Sigmoid colon (tissue), 7 donors: ENCODE measurements around the gene CDCA4. TPM values are rescaled to one million over a fixed set of nuclear protein-coding genes. Genes with fewer than 3 reads are reported as not detected.
A peak's percentile ranks its signal among the peaks of the same experiment; 100 is the strongest.

ENCODE experiments used
- DNase-seq: peaks from one replicate; pipeline ENCODE4 v3.0.0-alpha.2; 2019
- H3K27ac ChIP-seq, 4 donors: fragments of 200-600 bp; sonication (generic); one replicate each; pipeline ENCODE4 v1.5.1; 2016 to 2019; ENCODE audit warnings: mild to moderate bottlenecking in 1 of 4
- H3K27me3 ChIP-seq, 3 donors: fragments of 200-600 bp; sonication (generic); one replicate each; pipeline ENCODE4 v1.5.1; 2019; ENCODE audit warnings: mild to moderate bottlenecking in 1 of 3
- H3K36me3 ChIP-seq, 4 donors: fragments of 200-600 bp; sonication (generic); one replicate each; pipeline ENCODE4 v1.5.1; 2016 to 2019
- H3K4me1 ChIP-seq, 4 donors: fragments of 200-600 bp; sonication (generic); one replicate each; pipeline ENCODE4 v1.5.1; 2017 to 2019
- H3K4me3 ChIP-seq, 4 donors: fragments of 200-600 bp; sonication (generic); one replicate each; pipeline ENCODE4 v1.5.1; 2017 to 2019; ENCODE audit warnings: mild to moderate bottlenecking in 2 of 4, moderate library complexity in 1 of 4
- H3K9me3 ChIP-seq, 4 donors: fragments of 200-600 bp in 3 of 4; sonication (generic) in 3 of 4; one replicate each; pipeline versions ENCODE4 v1.5.1 to v1.6.1; 2013 to 2019
- EP300 ChIP-seq, 4 donors: sonication (generic); formaldehyde crosslinking; IDR thresholded peaks; one replicate each; pipeline ENCODE4 v1.6.1; 2017; ENCODE audit warnings: antibody characterized with exemption in 4 of 4
- POLR2A ChIP-seq, 2 donors: fragments of 450-650 bp; IDR thresholded peaks; one replicate each; pipeline ENCODE4 v1.6.1; 2016; ENCODE audit warnings: antibody characterized with exemption in 2 of 2, mild to moderate bottlenecking in 2 of 2, moderate library complexity in 2 of 2
- POLR2AphosphoS5 ChIP-seq, 4 donors: sonication (generic); formaldehyde crosslinking; IDR thresholded peaks; one replicate each; pipeline ENCODE4 v1.6.1; 2017; ENCODE audit warnings: antibody characterized with exemption in 4 of 4
- WGBS, 2 donors: extraction: QIAGEN DNeasy Blood & Tissue Kit; methylation state at CpG; one replicate each; pipeline ENCODE4 v1.1.7; 2013; 5-methylcytosine and 5-hydroxymethylcytosine counted together
- intact Hi-C: fragments of 100-400 bp; cut with DNase I; formaldehyde crosslinking; loops from one replicate; pipeline ENCODE4 v1.15.1; 2023
- polyA plus RNA-seq, 3 donors: library from polyadenylated mRNA; stranded (reverse); fragments of 200-250 nt; gene quantifications; one replicate each; pipeline ENCODE4 v1.2.3, GENCODE V29; 2013
- total RNA-seq, 4 donors: library from RNA; depleted of rRNA; stranded (reverse); fragments of >200 nt; gene quantifications; one replicate each; pipeline ENCODE4 v1.1.0, GENCODE V29; 2016
- TF ChIP-seq, protein P1 (sequence below), 4 experiments: fragments of 450-650 bp in 3 of 4; fragments of 200-600 bp in 1 of 4; IDR thresholded peaks; one replicate each; pipeline ENCODE4 v1.5.1; 2016 to 2019; ENCODE audit warnings: antibody characterized with exemption in 4 of 4, mild to moderate bottlenecking in 3 of 4, moderate library complexity in 2 of 4
- donor health status: healthy with polysubstance abuse.
- donor health status: Bipolar disorder and iron deficiency.
- donor health status: healthy.

The CDCA4 gene
- total and polyA plus RNA-seq, 7 donors, result 2.4 to 11.3 (median 5.4) TPM

GRCh38 chr14:105013150-105013785 lies 7.6 kb downstream of the CDCA4 start:
- intact Hi-C loops, result no loop called here
- TF ChIP-seq EP300 (IDR thresholded peaks at IDR 0.05), result no peak
- no peak for TF ChIP-seq POLR2A (IDR thresholded peaks at IDR 0.05)
- TF ChIP-seq, protein P1, sequence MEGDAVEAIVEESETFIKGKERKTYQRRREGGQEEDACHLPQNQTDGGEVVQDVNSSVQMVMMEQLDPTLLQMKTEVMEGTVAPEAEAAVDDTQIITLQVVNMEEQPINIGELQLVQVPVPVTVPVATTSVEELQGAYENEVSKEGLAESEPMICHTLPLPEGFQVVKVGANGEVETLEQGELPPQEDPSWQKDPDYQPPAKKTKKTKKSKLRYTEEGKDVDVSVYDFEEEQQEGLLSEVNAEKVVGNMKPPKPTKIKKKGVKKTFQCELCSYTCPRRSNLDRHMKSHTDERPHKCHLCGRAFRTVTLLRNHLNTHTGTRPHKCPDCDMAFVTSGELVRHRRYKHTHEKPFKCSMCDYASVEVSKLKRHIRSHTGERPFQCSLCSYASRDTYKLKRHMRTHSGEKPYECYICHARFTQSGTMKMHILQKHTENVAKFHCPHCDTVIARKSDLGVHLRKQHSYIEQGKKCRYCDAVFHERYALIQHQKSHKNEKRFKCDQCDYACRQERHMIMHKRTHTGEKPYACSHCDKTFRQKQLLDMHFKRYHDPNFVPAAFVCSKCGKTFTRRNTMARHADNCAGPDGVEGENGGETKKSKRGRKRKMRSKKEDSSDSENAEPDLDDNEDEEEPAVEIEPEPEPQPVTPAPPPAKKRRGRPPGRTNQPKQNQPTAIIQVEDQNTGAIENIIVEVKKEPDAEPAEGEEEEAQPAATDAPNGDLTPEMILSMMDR (IDR thresholded peaks at IDR 0.05), result no peak
- TF ChIP-seq POLR2AphosphoS5 (IDR thresholded peaks at IDR 0.05), result no peak

DNA sequence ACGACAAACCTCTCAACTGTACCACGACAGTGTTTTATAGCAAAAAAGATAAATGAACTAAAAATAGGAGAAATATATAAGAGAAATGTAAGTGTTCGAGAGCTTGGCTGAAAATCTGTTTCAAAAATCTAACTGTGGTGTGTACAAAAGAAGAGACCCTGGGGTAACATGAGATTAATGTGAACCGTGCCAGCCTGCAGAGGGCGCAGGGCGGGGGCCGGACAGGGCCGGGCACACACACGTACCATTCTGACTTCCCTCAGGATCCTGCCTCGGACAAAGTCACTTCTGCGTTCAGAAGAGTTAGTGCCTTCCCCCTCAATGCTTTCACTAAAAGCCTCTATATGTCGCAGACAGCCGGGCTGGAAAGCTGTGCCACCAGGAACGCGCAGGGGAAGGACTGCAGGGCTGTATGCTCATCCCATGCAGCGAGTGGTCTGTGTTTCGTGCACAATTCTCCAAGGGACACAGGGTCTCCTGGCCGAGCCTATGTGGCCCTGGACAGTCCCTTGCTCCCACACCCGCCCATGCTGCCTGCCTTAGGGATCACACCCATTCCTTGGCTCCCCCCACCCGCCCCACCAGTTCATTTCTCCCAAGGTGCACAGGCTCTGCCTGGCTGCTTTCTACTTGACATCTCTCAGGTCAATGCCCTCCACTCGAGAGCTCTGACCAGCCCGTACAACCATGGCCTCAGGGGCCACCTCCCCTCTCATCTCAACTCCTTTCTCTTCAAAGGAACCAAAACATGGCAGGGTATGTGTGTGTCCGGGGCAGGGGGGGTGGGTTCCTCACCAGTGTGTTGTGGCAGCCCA lies 8.5 kb downstream of the CDCA4 start:
- Histone ChIP-seq H3K9me3 (no peaks in the 10 kb centered on the region), H3K27me3 (no peaks in the 10 kb centered on the region), H3K4me1 (peaks cover 0 to 35% (median 30%) of the 10 kb centered on the region in 4 donors), H3K36me3 (peaks cover 0 to 15% (median 2%) of the 10 kb centered on the region in 4 donors), H3K27ac (peak overlapping the region in 3 of 4 donors; percentile 68 to 82 (median 77)), H3K4me3 (no peak overlapping the region)
- intact Hi-C loops, result no loop called here
- DNase-seq, result no peak
- TF ChIP-seq POLR2A (IDR thresholded peaks at IDR 0.05) (no peak), EP300 (IDR thresholded peaks at IDR 0.05) (no peak), POLR2AphosphoS5 (IDR thresholded peaks at IDR 0.05) (no peak)
- TF ChIP-seq, protein P1 (IDR thresholded peaks at IDR 0.05), result peak; percentile 25 to 55 (median 37)
- whole genome bisulfite sequencing, 2 donors, result 57 to 79% methylated on average over 23 of the region's 23 CpGs

More at GRCh38 chr14:105013150-105013785, 7.6 kb downstream of the CDCA4 start:
- peaks cover 0 to 41% (median 32%) of the 10 kb centered on the region in 4 donors for H3K4me1 ChIP-seq
- H3K9me3 ChIP-seq, result no peaks in the 10 kb centered on the region
- peak overlapping the region in 2 of 4 donors; percentile 77 to 82 for H3K27ac ChIP-seq
- no peak for DNase-seq
- no peak overlapping the region for H3K4me3 ChIP-seq
- peaks cover 0 to 15% (median 2%) of the 10 kb centered on the region in 4 donors for H3K36me3 ChIP-seq
- H3K27me3 ChIP-seq, result no peaks in the 10 kb centered on the region
- 66 to 73% methylated on average over 8 of the region's 8 CpGs for WGBS, 2 donors

DNA sequence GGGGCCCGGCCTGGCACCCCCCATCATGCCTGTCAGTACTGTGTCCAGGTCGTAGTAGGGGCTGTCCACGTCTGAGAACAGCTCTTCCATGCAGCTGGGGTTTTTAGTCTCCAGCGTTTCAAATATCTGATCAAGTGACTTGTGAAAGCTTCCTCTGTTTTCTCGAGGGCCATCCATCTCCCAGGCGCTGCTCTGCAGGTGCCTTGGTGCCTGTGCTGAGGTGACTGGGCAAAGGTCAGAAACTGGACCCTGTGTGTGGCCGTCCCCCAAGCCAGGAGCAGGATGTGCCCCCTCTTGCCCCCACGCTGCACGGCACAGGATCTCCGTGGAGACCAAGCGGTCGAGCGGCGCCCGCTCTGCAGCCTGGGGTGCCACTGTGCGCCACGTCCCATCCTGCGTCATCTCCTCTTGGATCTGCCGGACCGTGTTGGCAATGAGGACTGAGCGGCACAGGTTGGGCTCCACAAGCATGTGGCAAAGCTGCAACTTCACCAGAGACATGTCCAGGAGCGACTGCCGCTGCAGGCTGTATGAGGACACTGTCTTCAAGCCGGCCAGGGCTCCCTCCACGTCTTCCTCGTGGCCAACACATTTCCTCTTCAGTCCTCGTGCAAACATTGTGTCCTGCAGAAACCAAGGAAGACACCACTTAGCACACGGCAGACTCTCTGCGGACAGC lies 9.4 kb downstream of the CDCA4 start:
- no peak for DNase-seq
- Histone ChIP-seq H3K36me3 (peaks cover 0 to 15% (median 2%) of the 10 kb centered on the region in 4 donors), H3K4me3 (no peak overlapping the region), H3K27me3 (no peaks in the 10 kb centered on the region), H3K4me1 (peaks cover 0 to 35% (median 30%) of the 10 kb centered on the region in 4 donors), H3K9me3 (no peaks in the 10 kb centered on the region), H3K27ac (peak overlapping the region in 3 of 4 donors; percentile 68 to 82 (median 77))
- TF ChIP-seq, protein P1 (IDR thresholded peaks at IDR 0.05), result no peak
- 85 to 87% methylated on average over 29 of the region's 29 CpGs for WGBS, 2 donors
- intact Hi-C loops, result loop anchor here (1.0 to 2.0 kb wide), 2 partner anchors 27 to 34 kb away; partner anchors contain the start of gene CLBA1

DNA sequence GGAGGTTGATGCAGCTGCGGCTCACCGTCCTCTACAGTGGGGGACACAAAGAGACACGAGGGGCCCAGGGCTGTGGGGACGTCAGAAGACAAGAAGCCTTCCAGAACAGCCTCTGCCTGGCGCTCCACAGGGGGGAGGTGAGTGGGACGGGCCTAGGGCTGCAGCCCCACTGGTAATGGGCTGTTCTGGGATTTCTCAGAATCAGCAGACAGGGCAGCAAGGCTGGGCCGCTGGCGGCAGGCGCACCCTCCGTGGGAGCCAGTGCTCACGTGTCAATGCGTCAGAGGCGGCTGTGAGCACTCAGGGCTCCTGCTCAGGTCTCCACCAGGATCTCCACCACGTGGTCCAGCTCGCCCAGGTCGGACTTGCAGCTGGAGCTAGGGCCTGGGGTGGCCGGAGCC lies 10.0 kb downstream of the CDCA4 start:
- intact Hi-C loops, result loop anchor here (1.0 to 2.0 kb wide), 2 partner anchors 26 to 34 kb away; partner anchors contain the start of gene CLBA1
- TF ChIP-seq POLR2AphosphoS5 (IDR thresholded peaks at IDR 0.05) (peak; percentile 66 to 86 (median 73)), EP300 (IDR thresholded peaks at IDR 0.05) (peak in 3 of 4 donors; percentile 51 to 87 (median 53))
- TF ChIP-seq, protein P1 (IDR thresholded peaks at IDR 0.05), result no peak
- Histone ChIP-seq H3K36me3 (peaks cover 0 to 15% (median 2%) of the 10 kb centered on the region in 4 donors), H3K9me3 (no peaks in the 10 kb centered on the region), H3K4me3 (no peak overlapping the region), H3K27me3 (no peaks in the 10 kb centered on the region), H3K4me1 (peaks cover 0 to 35% (median 30%) of the 10 kb centered on the region in 4 donors), H3K27ac (peak overlapping the region in 3 of 4 donors; percentile 68 to 82 (median 77))
- WGBS, 2 donors, result 77 to 89% methylated on average over 17 of the region's 17 CpGs
- peak; percentile 94 for DNase-seq
